Measurements from ENCODE around the gene ATP10A. TPM values are rescaled to one million over a fixed set of nuclear protein-coding genes. Genes with fewer than 3 reads are reported as not detected.

The ATP10A gene
- total and polyA plus RNA-seq, 2 of the 8 experiments (the other 6 are each of a cell fraction or from before 2014, with no cell fraction given) = 2.0 to 2.8 TPM

DNA sequence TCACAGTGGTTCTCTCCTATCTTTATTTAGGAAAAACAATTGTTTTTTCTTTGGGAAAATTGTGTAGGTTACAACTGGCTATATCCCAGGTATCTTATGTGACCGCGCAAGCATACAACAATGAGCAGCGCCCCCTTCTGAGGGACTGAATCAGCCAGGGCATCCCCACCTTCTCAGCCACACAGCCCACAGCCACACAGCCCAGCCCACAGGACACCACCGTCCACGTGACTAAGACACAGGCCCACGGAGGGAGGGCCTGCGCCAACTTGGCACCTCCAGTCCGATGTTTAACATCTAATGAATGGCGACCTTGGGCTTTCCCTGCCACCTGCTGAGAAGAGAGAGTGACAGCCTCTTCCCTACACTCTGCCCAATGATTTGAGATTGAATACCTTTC is 68.1 kb downstream of the ATP10A start:
- Histone ChIP-seq H3K9ac (replicated peaks in 1 of 4; ENCODE audit: extremely low read depth in 1 of 4, low read depth in 3 of 4, low read length in 3 of 4) (no peak overlapping the region), H4K20me1 (replicated peaks in 1 of 2; ENCODE audit: control insufficient read depth in 1 of 2, insufficient read depth in 2 of 2, low read length in 2 of 2) (no peaks in the 10 kb centered on the region), H2BK120ac (replicated peaks; ENCODE audit: low read depth, low read length) (no peak overlapping the region), H3K18ac (ENCODE audit: extremely low read depth, low read length) (no peak overlapping the region), H2BK5ac (ENCODE audit: low read depth, low read length) (no peak overlapping the region), H2BK20ac (ENCODE audit: low read length) (no peak overlapping the region), H2BK15ac (ENCODE audit: low read length) (peak overlapping the region; percentile 32; the same call in 1 of the 2 replicates), H3K56ac (replicated peaks; ENCODE audit: insufficient read length, low read depth, low read length) (no peak overlapping the region), H3K36me3 (ENCODE audit: control insufficient read depth in 2 of 4, insufficient read depth in 4 of 4, low read length in 3 of 4) (no peaks in the 10 kb centered on the region), H2AK5ac (ENCODE audit: low read depth, low read length) (no peak overlapping the region), H2AFZ (ENCODE audit: low read length) (no peak overlapping the region), H3K23me2 (ENCODE audit: low read depth, low read length) (no peaks in the 10 kb centered on the region), H3K27ac (ENCODE audit: low read depth, low read length) (no peak overlapping the region), H4K91ac (replicated peaks; ENCODE audit: insufficient read length, low read length) (no peak overlapping the region), H3K4me2 (ENCODE audit: insufficient read depth in 1 of 2, low read depth in 2 of 2, low read length in 2 of 2) (no peak overlapping the region), H3K14ac (ENCODE audit: insufficient read length) (no peak overlapping the region), H4K8ac (ENCODE audit: extremely low read depth, insufficient read depth, low read length) (no peak overlapping the region), H3K27me3 (replicated peaks in 1 of 4; ENCODE audit: control insufficient read depth in 3 of 4, extremely low read depth in 1 of 4, insufficient read depth in 3 of 4, low read length in 3 of 4) (no peaks in the 10 kb centered on the region), H3K4ac (replicated peaks; ENCODE audit: insufficient read length, low read depth, low read length) (no peak overlapping the region), H3K4me3 (ENCODE audit: extremely low read depth in 1 of 4, insufficient read depth in 2 of 4, low read depth in 3 of 4, low read length in 4 of 4) (no peak overlapping the region), H3K79me2 (ENCODE audit: control insufficient read depth in 1 of 2, insufficient read depth in 2 of 2, low read length in 2 of 2) (no peaks in the 10 kb centered on the region), H3K4me1 (replicated peaks in 1 of 4; ENCODE audit: control insufficient read depth in 3 of 4, insufficient read depth in 4 of 4, low read length in 3 of 4) (peaks cover 0 to 6% (median 2%) of the 10 kb centered on the region in 4 experiments), H3K23ac (ENCODE audit: insufficient read length) (no peak overlapping the region), H3K9me3 (ENCODE audit: insufficient read depth in 2 of 2, low read depth in 1 of 2, low read length in 1 of 2) (no peaks in the 10 kb centered on the region), H3K79me1 (ENCODE audit: low read depth, low read length) (no peaks in the 10 kb centered on the region), H4K5ac (ENCODE audit: insufficient read length, low read depth, low read length) (no peak overlapping the region), H2BK12ac (ENCODE audit: low read depth, low read length) (no peak overlapping the region)
- TF ChIP-seq, protein P1, sequence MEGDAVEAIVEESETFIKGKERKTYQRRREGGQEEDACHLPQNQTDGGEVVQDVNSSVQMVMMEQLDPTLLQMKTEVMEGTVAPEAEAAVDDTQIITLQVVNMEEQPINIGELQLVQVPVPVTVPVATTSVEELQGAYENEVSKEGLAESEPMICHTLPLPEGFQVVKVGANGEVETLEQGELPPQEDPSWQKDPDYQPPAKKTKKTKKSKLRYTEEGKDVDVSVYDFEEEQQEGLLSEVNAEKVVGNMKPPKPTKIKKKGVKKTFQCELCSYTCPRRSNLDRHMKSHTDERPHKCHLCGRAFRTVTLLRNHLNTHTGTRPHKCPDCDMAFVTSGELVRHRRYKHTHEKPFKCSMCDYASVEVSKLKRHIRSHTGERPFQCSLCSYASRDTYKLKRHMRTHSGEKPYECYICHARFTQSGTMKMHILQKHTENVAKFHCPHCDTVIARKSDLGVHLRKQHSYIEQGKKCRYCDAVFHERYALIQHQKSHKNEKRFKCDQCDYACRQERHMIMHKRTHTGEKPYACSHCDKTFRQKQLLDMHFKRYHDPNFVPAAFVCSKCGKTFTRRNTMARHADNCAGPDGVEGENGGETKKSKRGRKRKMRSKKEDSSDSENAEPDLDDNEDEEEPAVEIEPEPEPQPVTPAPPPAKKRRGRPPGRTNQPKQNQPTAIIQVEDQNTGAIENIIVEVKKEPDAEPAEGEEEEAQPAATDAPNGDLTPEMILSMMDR (IDR thresholded peaks at IDR 0.05; ENCODE audit: control extremely low read depth in 1 of 3, insufficient read depth in 1 of 3, low read depth in 1 of 3, low read length in 3 of 3) = peak in 2 of 3 experiments; percentile 9 to 41; a peak in 2 of 4 replicates
- TF ChIP-seq POU5F1 (IDR thresholded peaks at IDR 0.05; ENCODE audit: low read depth, low read length) = no peak
- CTCF ChIA-PET (ENCODE audit: partially characterized antibody) = interaction anchor here (2.0 kb wide), 1 partner anchor 9 kb away, joined by 8 read pairs; no protein-coding TSS in a partner anchor
- POLR2A ChIA-PET (ENCODE audit: partially characterized antibody) = no interaction called here
- FAIRE-seq (no peak), DNase-seq (ENCODE audit: low read depth in 1 of 2, low spot score in 2 of 2) (peak in 1 of 2 experiments; percentile 38)
- 93% methylated on average over 9 of the region's 9 CpGs; no CpG with 5 or more reads in 1 of the 2 experiments for WGBS, 2 experiments (ENCODE audit: extremely low coverage in 1 of 2, insufficient coverage in 1 of 2, insufficient read length in 1 of 2, insufficient replicate concordance in 2 of 2, low coverage in 1 of 2, low lambda C conversion rate in 2 of 2, missing lambda C conversion rate in 1 of 2)

Measured in H1 (cell line).